ENCODE data around the gene PSMG2. TPM values are rescaled to one million over a fixed set of nuclear protein-coding genes. Genes with fewer than 3 reads are reported as not detected.

PSMG2 gene
- total and polyA plus RNA-seq, 9 of the 15 experiments (the other 6 are each of a cell fraction or from before 2014, with no cell fraction given) = 59.9 to 271 (median 111) TPM

GRCh38 chr18:12702221-12703095, at the start of gene PSMG2, which contains the start of gene CEP76 (continued):
- TF ChIP-seq DEAF1 (CRISPR knock-in tag; IDR thresholded peaks at IDR 0.05) (no peak), MBD2 (IDR thresholded peaks at IDR 0.05; ENCODE audit: borderline replicate concordance, low read depth) (peak; percentile 68), ZNF224 (CRISPR knock-in tag; IDR thresholded peaks at IDR 0.05) (no peak), HCFC1 (IDR thresholded peaks at IDR 0.05; ENCODE audit: low read depth, low read length) (peak; percentile 68), NBN (IDR thresholded peaks at IDR 0.05; ENCODE audit: low read depth) (no peak), ZNF197 (CRISPR knock-in tag; IDR thresholded peaks at IDR 0.05; ENCODE audit: low read depth) (no peak), NUFIP1 (IDR thresholded peaks at IDR 0.05; ENCODE audit: partially characterized antibody) (no peak), CEBPB (tag; IDR thresholded peaks at IDR 0.05) (no peak), ZNF561 (CRISPR knock-in tag; conservative IDR thresholded peaks at IDR 0.05) (no peak), ZNF75A (CRISPR knock-in tag; IDR thresholded peaks at IDR 0.05) (no peak), RBBP5 (IDR thresholded peaks at IDR 0.05; ENCODE audit: borderline replicate concordance, insufficient read depth, low read length, poor library complexity, severe bottlenecking) (peak; percentile 96), BHLHE40 (IDR thresholded peaks at IDR 0.05; ENCODE audit: low read length) (no peak), NFE2 (IDR thresholded peaks at IDR 0.05; ENCODE audit: low read depth) (peak; percentile 97), ZBTB8A (IDR thresholded peaks at IDR 0.05; ENCODE audit: partially characterized antibody) (no peak), CBX2 (IDR thresholded peaks at IDR 0.05; ENCODE audit: insufficient read depth, low read length, poor library complexity, severe bottlenecking) (no peak), FOXA1 (IDR thresholded peaks at IDR 0.05; ENCODE audit: borderline replicate concordance) (no peak), KHSRP (IDR thresholded peaks at IDR 0.05) (no peak), CBX8 (IDR thresholded peaks at IDR 0.05; ENCODE audit: borderline replicate concordance, extremely low read depth, low read depth, low read length, poor library complexity, severe bottlenecking) (no peak), EGR1 (conservative IDR thresholded peaks at IDR 0.05) (no peak), ZC3H4 (CRISPR knock-in tag; IDR thresholded peaks at IDR 0.05; ENCODE audit: borderline replicate concordance) (no peak), SMAD4 (CRISPR knock-in tag; conservative IDR thresholded peaks at IDR 0.05) (peak; percentile 83), GTF2F1 (IDR thresholded peaks at IDR 0.05; ENCODE audit: low read depth, low read length) (peak; percentile 50; the same call in 1 of the 2 replicates), SMARCC2 (IDR thresholded peaks at IDR 0.05; ENCODE audit: low read depth) (no peak), ZNF445 (CRISPR knock-in tag; IDR thresholded peaks at IDR 0.05; ENCODE audit: low read depth) (no peak), JUN (IDR thresholded peaks at IDR 0.05; ENCODE audit: borderline replicate concordance, low read depth, low read length) (peak; percentile 41; the same call in 1 of the 2 replicates), JUN (CRISPR knock-in tag; IDR thresholded peaks at IDR 0.05; ENCODE audit: borderline replicate concordance) (no peak), C11orf30 (IDR thresholded peaks at IDR 0.05; ENCODE audit: low read depth) (peak; percentile 97), HOXB6 (CRISPR knock-in tag; IDR thresholded peaks at IDR 0.05; ENCODE audit: borderline replicate concordance) (no peak), FOSL1 (tag; conservative IDR thresholded peaks at IDR 0.05) (peak; percentile 47; the same call in 1 of the 2 replicates)
- TF ChIP-seq, protein P1, sequence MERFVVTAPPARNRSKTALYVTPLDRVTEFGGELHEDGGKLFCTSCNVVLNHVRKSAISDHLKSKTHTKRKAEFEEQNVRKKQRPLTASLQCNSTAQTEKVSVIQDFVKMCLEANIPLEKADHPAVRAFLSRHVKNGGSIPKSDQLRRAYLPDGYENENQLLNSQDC (CRISPR knock-in tag; IDR thresholded peaks at IDR 0.05) = no peak

All from K562 (cell line).